Right lobe of liver (tissue), 6 donors: ENCODE results near the gene DUSP12. TPM values are rescaled to one million over a fixed set of nuclear protein-coding genes. Genes with fewer than 3 reads are reported as not detected.

Experiments used
- ATAC-seq, 4 donors: fragments of 200-7000 bp; cut with Tn5 transposase; one replicate each; pipeline ENCODE4 v1.9.1; 2020; ENCODE audit warnings: mild to moderate bottlenecking in 4 of 4, moderate library complexity in 4 of 4
- DNase-seq, 3 donors: peaks; one replicate each; pipeline ENCODE4 v3.0.0-alpha.2; 2020
- H3K27ac ChIP-seq, 3 donors: fragments of 200-600 bp; one replicate each; pipeline ENCODE4 v1.8.0; 2022
- H3K27me3 ChIP-seq, 2 donors: fragments of 200-600 bp; one replicate each; pipeline ENCODE4 v1.8.0; 2022
- H3K36me3 ChIP-seq, 4 donors: fragments of 200-600 bp; sonication (generic) in 1 of 4; one replicate each; pipeline versions ENCODE4 v1.5.1 to v1.8.0; 2017 to 2022; ENCODE audit warnings: control low read depth in 1 of 4
- H3K4me1 ChIP-seq, 4 donors: fragments of 200-600 bp; sonication (generic) in 1 of 4; one replicate each; pipeline versions ENCODE4 v1.5.1 to v1.8.0; 2017 to 2022; ENCODE audit warnings: control low read depth in 1 of 4
- H3K4me3 ChIP-seq, 3 donors: fragments of 200-600 bp; one replicate each; pipeline ENCODE4 v1.8.0; 2022
- H3K9me3 ChIP-seq, 4 donors: fragments of 200-600 bp; sonication (generic) in 1 of 4; one replicate each; pipeline versions ENCODE4 v1.5.1 to v1.8.0; 2017 to 2022; ENCODE audit warnings: control low read depth in 1 of 4
- CTCF ChIP-seq, 4 donors: fragments of 200-600 bp in 3 of 4; fragments of 450-650 bp in 1 of 4; IDR thresholded peaks; one replicate each; pipeline versions ENCODE4 v1.5.1 to v1.8.0; 2016 to 2022; ENCODE audit warnings: antibody characterized with exemption in 4 of 4, mild to moderate bottlenecking in 2 of 4
- POLR2A ChIP-seq: fragments of 450-650 bp; IDR thresholded peaks from one replicate; pipeline ENCODE4 v1.6.1; 2017; ENCODE audit warnings: antibody characterized with exemption, mild to moderate bottlenecking
- WGBS: methylation state at CpG from one replicate; pipeline ENCODE4 v1.1.6; 2018; ENCODE audit warnings: low coverage, low lambda C conversion rate; ENCODE audit not compliant: insufficient coverage; ENCODE audit errors: missing lambda C conversion rate; 5-methylcytosine and 5-hydroxymethylcytosine counted together
- intact Hi-C, 2 donors: fragments of 100-400 bp; cut with DNase I; formaldehyde crosslinking; loops; one replicate each; pipeline versions ENCODE4 v1.11.2 to v1.14.1; 2022
- total RNA-seq, 6 experiments: library from RNA; depleted of rRNA in 2 of 6; stranded (reverse); fragments of >200 nt in 2 of 6; fragmentation: NEBNext Ultra II Directional in 3 of 6; extraction: Animal tissue kit (Norgen Biotek cat#: 25700) in 3 of 6; gene quantifications; one replicate each; pipeline versions ENCODE4 v1.1.0 to v1.2.4, GENCODE V29; 2016 to 2023
- donor health status: DM: no; HTN: yes; CAD: no.
- donor health status: DM: no; HTN: no; CAD: no.
- donor health status: DM: no; HTN: no; CAD: no.
- donor health status: DM: no; HTN: yes; CAD: no.
- donor health status: DM: no; HTN: yes; CAD: no.

The DUSP12 gene
- total RNA-seq, 6 experiments from 2014 or later, result 4.0 to 7.1 (median 4.7) TPM

DNA sequence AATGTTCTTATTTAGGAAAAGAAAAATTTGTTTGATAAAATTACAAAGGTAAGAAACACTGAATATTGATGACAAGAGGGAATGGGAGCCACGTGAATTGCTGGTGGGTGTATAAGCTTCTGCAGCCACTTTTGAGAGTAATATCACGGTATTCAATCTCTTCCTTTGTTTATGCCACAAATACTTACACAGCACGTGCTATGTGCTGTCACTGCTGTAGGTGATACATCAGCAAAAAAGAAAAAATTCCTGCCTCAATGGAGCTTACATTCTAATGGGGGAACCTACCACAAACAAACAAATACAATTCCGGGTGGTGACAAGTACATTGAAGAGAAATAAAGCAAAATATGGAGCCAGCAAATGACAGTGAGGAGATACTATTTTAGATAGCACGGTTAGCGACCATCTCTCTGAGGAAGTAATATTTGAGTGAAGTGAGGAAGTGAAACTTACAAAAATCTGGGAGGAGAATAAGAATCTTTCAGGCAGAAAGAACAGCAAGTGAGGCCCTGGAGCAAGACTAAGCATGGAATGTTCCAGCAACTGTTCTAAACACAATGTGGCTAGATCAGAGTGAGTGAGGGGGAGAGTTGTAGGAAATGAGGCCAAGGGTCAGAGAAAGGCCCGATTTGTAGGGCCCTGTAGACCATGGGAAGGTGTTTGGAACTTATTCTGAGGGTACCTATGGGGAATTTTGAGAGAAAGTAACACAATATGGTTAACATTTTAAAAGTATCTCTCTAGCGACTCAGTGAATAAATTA is 30.8 kb upstream of the DUSP12 start:
- Histone ChIP-seq H3K9me3 (no peaks in the 10 kb centered on the region), H3K36me3 (no peaks in the 10 kb centered on the region), H3K4me3 (no peak overlapping the region), H3K4me1 (no peaks in the 10 kb centered on the region), H3K27me3 (no peaks in the 10 kb centered on the region), H3K27ac (no peak overlapping the region)
- WGBS, result 58% methylated on average over 8 of the region's 8 CpGs
- intact Hi-C loops, result no loop called here
- ATAC-seq (peak in 1 of 4 donors; percentile 35), DNase-seq (no peak)
- TF ChIP-seq CTCF (IDR thresholded peaks at IDR 0.05) (no peak), POLR2A (no peak)

- ATAC-seq (no peak), DNase-seq (no peak)
- intact Hi-C loops, result no loop called here
- Histone ChIP-seq H3K36me3 (no peaks in the 10 kb centered on the region), H3K27ac (no peak overlapping the region), H3K27me3 (no peaks in the 10 kb centered on the region), H3K4me3 (no peak overlapping the region), H3K4me1 (no peaks in the 10 kb centered on the region), H3K9me3 (no peaks in the 10 kb centered on the region)
- TF ChIP-seq POLR2A (no peak), CTCF (IDR thresholded peaks at IDR 0.05) (no peak)
- WGBS, result 100% methylated on average over 1 of the region's 1 CpG
Observed at GRCh38 chr1:161719325-161719611, 30.3 kb upstream of the DUSP12 start.

DNA sequence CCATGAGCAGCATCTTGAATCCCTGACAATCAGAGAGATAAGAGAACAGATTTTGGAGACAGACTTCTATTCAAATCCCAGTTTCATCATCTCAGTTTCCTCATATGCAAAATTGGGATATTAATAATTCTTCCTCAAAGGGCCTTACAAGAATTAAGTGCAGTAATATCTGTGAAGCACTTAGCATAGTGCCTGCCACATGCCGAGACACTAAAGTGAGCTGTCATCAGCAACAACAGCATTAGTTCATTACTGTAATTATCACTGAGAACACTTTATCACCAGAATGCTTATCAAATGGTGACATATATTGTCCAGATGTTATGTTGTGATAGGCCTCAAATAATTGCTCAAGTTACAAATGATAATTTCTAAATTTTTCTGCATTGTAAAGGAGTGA is 29.2 kb upstream of the DUSP12 start:
- WGBS, result 100% methylated on average over 1 of the region's 1 CpG
- no peak for ATAC-seq
- intact Hi-C loops, result no loop called here

GRCh38 chr1:161720956-161721737 is 28.4 kb upstream of the DUSP12 start, which contains the start of gene FCRLB:
Gene FCRLB (plus strand): TSS chr1:161721544. CDS start chr1:161722673, 1,129 bp downstream.
- H3K9me3 ChIP-seq, result no peaks in the 10 kb centered on the region
- no peak within 1 kb of the TSS for H3K4me3 ChIP-seq
- TF ChIP-seq CTCF (IDR thresholded peaks at IDR 0.05) (no peak), POLR2A (no peak)
- H3K4me1 ChIP-seq, result peaks cover 0 to 7% (median 0%) of the 10 kb centered on the region in 4 donors
- intact Hi-C loops, result no loop called here
- H3K36me3 ChIP-seq, result no peaks in the 10 kb centered on the region
- no peak for DNase-seq
- 52% methylated on average over 3 of the region's 4 CpGs for WGBS
- no peak within 1 kb of the TSS for H3K27ac ChIP-seq
- no peak for ATAC-seq
- H3K27me3 ChIP-seq, result no peaks in the 10 kb centered on the region

More for the DNA sequence above, 29.2 kb upstream of the DUSP12 start:
- no peaks in the 10 kb centered on the region for H3K36me3 ChIP-seq
- H3K4me1 ChIP-seq, result peaks cover 0 to under 1% (median 0%) of the 10 kb centered on the region in 4 donors
- H3K27ac ChIP-seq, result no peak overlapping the region
- DNase-seq, result no peak
- no peaks in the 10 kb centered on the region for H3K9me3 ChIP-seq
- no peaks in the 10 kb centered on the region for H3K27me3 ChIP-seq
- no peak overlapping the region for H3K4me3 ChIP-seq
- TF ChIP-seq CTCF (IDR thresholded peaks at IDR 0.05), result no peak
- no peak for TF ChIP-seq POLR2A
